Effector memory CD8-positive, alpha-beta T cell (primary cell): Measurements from ENCODE around the gene SBF2.
"Not testable (repeated sequence)": the region's sequence is repeated elsewhere in the genome, so short reads cannot be mapped to it uniquely, and the experiment has no call there.

Experiments used
- ATAC-seq: fragments of 150-1000 bp; cut with Tn5 transposase; replicated peaks from 2 replicates; pipeline ENCODE4 v1.10.0; 2021; ENCODE audit warnings: mild to moderate bottlenecking, moderate library complexity
- DNase-seq, 3 experiments: peaks; one replicate each; pipeline ENCODE4 v3.0.0; 2021
- H3K27ac Mint-ChIP-seq, 2 donors: one replicate each; pipeline ENCODE4 v1.8.0; 2022; ENCODE audit warnings: mild to moderate bottlenecking in 2 of 2, mixed read lengths in 2 of 2, moderate library complexity in 2 of 2
- H3K27me3 Mint-ChIP-seq, 2 donors: one replicate each; pipeline ENCODE4 v1.8.0; 2022; ENCODE audit warnings: mixed read lengths in 2 of 2
- H3K36me3 Mint-ChIP-seq: one replicate; pipeline ENCODE4 v1.8.0; 2022; ENCODE audit warnings: mild to moderate bottlenecking, moderate library complexity, mixed read lengths; ENCODE audit not compliant: insufficient read depth
- H3K4me1 Mint-ChIP-seq, 2 donors: one replicate each; pipeline ENCODE4 v1.8.0; 2022; ENCODE audit warnings: low read depth in 2 of 2, mixed read lengths in 2 of 2
- H3K4me3 Mint-ChIP-seq, 2 donors: one replicate each; pipeline ENCODE4 v1.8.0; 2022; ENCODE audit warnings: mild to moderate bottlenecking in 2 of 2, mixed read lengths in 2 of 2, moderate library complexity in 2 of 2
- H3K9me3 Mint-ChIP-seq, 2 donors: one replicate each; pipeline ENCODE4 v1.8.0; 2022; ENCODE audit warnings: mixed read lengths in 2 of 2

Gene SBF2

GRCh38 chr11:9756878-9757277 lies 537.1 kb downstream of the SBF2 start:
- Mint-ChIP-seq H3K4me3 (peak overlapping the region in 1 of 2 donors; percentile 19), H3K36me3 (no peaks in the 10 kb centered on the region), H3K27ac (peak overlapping the region in 1 of 2 donors; percentile 89), H3K27me3 (no peaks in the 10 kb centered on the region), H3K9me3 (no peaks in the 10 kb centered on the region), H3K4me1 (peaks cover 19% of the 10 kb centered on the region in 2 donors)
- DNase-seq (no peak), ATAC-seq (no peak)

DNA sequence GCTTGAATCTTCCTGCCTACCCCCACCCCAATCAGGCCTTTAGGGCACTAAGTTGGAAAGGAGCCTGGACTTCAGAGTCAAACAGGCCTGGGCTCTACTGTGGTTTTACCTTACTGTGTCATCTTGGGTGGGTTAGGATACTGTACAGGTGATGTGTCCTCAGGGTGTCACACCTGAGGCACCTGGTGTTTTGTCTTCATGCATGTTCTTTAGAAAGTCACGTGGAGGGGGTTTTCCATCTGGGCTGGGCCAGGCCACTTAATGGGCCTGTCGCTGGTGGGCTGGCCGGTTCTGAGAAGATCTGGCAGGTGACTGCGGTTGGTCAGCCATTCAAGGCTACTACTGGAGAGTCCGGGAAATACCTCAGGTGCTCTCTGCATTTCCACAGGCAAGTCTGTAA lies 537.6 kb downstream of the SBF2 start:
- H3K4me3 Mint-ChIP-seq = peak overlapping the region in 1 of 2 donors; percentile 19
- H3K27ac Mint-ChIP-seq = peak overlapping the region in 1 of 2 donors; percentile 30
- peaks cover 19% of the 10 kb centered on the region in 2 donors for H3K4me1 Mint-ChIP-seq

DNA sequence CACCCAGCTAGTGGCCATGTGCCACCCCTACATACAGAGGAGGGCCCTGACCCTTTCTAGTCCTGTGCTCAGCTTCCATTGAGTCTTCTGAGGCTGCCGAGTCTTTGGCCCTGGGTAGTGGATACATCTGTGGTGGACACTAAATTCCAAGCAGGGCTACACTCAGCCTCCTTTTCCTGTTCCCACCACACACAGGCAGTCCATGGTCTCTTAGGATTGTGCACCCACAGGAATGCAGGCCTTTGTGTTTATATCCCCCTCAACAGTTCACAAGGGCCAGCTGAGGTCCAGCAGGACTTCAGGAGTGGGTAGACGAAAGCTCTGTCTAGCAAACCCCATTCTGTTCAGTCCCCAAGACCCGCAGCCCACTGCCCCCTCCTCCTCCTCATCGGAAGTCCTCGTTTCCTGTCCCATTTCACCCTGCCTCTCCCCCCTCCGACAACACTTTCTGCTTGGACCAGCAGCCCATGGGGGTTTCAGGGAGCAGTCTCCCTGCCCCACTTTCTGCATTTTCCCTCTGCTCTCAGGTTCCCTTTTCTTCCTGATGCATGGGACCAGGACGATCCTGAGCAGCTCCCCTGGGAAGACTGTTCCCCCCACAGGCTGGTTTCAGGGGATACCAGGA lies 538.3 kb downstream of the SBF2 start:
- Mint-ChIP-seq H3K4me3 (no peak overlapping the region), H3K4me1 (peaks cover 19% of the 10 kb centered on the region in 2 donors), H3K27ac (no peak overlapping the region), H3K36me3 (no peaks in the 10 kb centered on the region), H3K9me3 (no peaks in the 10 kb centered on the region), H3K27me3 (no peaks in the 10 kb centered on the region)
- ATAC-seq (no peak), DNase-seq (no peak)

More for the DNA sequence above, 537.6 kb downstream of the SBF2 start:
- no peaks in the 10 kb centered on the region for H3K27me3 Mint-ChIP-seq
- H3K9me3 Mint-ChIP-seq = no peaks in the 10 kb centered on the region
- H3K36me3 Mint-ChIP-seq = no peaks in the 10 kb centered on the region
- ATAC-seq (no peak), DNase-seq (no peak)

- DNase-seq (no peak), ATAC-seq (no peak)
- Mint-ChIP-seq H3K4me3 (no peak overlapping the region), H3K9me3 (no peaks in the 10 kb centered on the region), H3K4me1 (peaks cover 10 to 11% of the 10 kb centered on the region in 2 donors), H3K27ac (peak overlapping the region in 1 of 2 donors; percentile 7), H3K36me3 (no peaks in the 10 kb centered on the region), H3K27me3 (no peaks in the 10 kb centered on the region)
Observed at GRCh38 chr11:9754010-9754471, 540.0 kb downstream of the SBF2 start.

- H3K4me1 Mint-ChIP-seq = peaks cover 7 to 12% of the 10 kb centered on the region in 2 donors
Observed at GRCh38 chr11:9753021-9753420, 541.0 kb downstream of the SBF2 start.

DNA sequence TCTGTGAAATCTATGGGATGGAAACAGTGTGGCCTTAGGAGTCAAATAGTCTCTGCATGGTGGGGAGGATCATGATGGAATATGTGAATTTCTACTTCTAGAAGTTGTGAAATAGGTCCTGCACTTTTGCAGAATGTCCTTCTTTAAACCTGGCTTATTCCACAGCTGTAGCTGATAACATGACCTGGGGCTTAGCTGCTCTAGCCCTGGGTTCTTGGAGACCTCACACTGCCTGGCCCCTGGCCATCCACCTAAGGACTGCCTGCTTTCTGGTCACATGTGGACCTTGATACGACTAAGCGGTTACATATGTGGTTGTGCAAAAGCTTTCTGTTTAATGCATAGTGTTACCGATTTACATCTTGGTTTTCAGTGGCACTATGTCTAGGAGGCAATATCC lies 541.9 kb downstream of the SBF2 start:
- no peak overlapping the region for H3K27ac Mint-ChIP-seq
- DNase-seq = no peak
- ATAC-seq = no peak
- no peaks in the 10 kb centered on the region for H3K27me3 Mint-ChIP-seq
- no peaks in the 10 kb centered on the region for H3K9me3 Mint-ChIP-seq
- H3K4me1 Mint-ChIP-seq = peaks cover 4 to 9% of the 10 kb centered on the region in 2 donors
- no peak overlapping the region for H3K4me3 Mint-ChIP-seq
- H3K36me3 Mint-ChIP-seq = no peaks in the 10 kb centered on the region

More at GRCh38 chr11:9753021-9753420, 541.0 kb downstream of the SBF2 start:
- no peaks in the 10 kb centered on the region for H3K27me3 Mint-ChIP-seq
- no peak overlapping the region for H3K4me3 Mint-ChIP-seq
- no peaks in the 10 kb centered on the region for H3K9me3 Mint-ChIP-seq
- DNase-seq (no peak), ATAC-seq (no peak)
- H3K27ac Mint-ChIP-seq = no peak overlapping the region
- no peaks in the 10 kb centered on the region for H3K36me3 Mint-ChIP-seq

DNA sequence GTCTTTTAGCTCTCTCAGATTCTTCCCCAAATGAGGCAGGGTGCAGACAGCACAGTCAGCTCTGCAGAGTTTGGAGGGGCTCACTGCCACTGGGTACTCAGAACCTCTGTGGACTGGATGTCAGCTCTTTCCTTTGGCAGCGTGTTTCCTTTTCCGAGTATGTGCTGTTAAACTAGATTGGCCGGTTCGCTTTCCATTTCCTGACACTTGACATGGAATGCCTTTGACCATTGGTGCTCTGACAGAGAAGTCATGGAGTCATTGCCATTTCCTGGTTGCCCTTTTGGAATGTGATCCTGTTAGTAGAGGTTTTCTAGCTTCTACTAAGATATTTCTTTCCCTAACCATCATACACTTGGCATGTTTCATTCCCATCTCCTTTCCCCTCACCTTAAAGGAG lies 543.5 kb downstream of the SBF2 start:
- H3K4me1 Mint-ChIP-seq = peaks cover 0 to 6% of the 10 kb centered on the region in 2 donors
- H3K9me3 Mint-ChIP-seq = no peaks in the 10 kb centered on the region
- no peaks in the 10 kb centered on the region for H3K36me3 Mint-ChIP-seq
- H3K27ac Mint-ChIP-seq = no peak overlapping the region
- no peaks in the 10 kb centered on the region for H3K27me3 Mint-ChIP-seq
- ATAC-seq = no peak
- no peak overlapping the region for H3K4me3 Mint-ChIP-seq
- DNase-seq = no peak

DNA sequence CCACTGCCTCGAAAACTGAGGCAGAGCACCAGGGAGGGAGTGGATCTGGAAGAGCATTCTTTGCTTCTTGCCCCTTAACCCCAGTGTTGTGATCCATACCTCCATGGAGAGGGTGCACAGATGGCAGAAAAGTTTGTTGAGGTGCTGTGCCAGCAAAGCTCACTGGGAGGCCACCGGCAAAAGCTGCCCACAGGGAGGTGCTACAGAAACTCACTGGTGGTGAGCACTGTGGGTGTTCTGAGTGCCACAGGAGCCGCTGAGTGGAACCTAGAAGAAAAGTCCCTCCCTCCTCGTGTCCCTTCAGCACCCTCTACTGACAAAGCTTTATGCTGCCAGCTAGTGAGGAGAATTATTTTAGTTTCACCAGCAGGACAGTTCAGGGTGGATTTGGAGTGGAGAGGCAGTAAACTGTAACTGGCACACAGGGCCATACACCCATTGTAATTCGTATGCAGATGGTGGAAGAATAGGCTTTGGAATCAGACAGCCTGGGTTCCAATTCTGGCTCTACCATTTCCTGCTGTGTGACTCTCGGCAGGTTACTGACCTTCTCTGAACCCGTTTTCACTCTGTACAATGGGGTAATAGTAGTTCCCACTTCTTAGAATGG lies 545.6 kb downstream of the SBF2 start:
- Mint-ChIP-seq H3K27ac (peak overlapping the region in 1 of 2 donors; percentile 56), H3K4me1 (peaks cover 0 to 6% of the 10 kb centered on the region in 2 donors), H3K9me3 (no peaks in the 10 kb centered on the region), H3K27me3 (no peaks in the 10 kb centered on the region), H3K36me3 (peaks cover 3% of the 10 kb centered on the region), H3K4me3 (no peak overlapping the region)
- peak; percentile 98 for ATAC-seq
- DNase-seq = peak; percentile 32 to 43 (median 38)

DNA sequence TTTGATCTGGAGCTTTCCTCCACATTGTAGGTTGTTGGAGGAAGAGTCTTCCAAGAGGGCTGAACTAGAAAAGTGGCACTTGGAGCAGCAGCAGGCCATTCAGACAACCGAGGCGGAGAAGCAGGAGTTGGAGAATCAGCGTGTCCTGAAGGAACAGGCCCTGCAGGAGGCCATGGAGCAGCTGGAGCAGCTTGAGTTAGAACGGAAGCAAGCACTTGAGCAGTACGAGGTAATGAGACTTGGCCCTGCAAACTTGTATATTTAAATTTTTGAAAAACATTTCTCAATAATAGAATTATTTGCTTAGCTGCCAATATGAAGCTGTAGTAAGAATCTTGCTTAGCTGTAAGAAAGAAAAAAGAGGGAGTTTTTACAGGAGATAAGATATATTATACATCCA lies 546.2 kb downstream of the SBF2 start:
- ATAC-seq (no peak), DNase-seq (no peak)
- Mint-ChIP-seq H3K27me3 (no peaks in the 10 kb centered on the region), H3K27ac (peak overlapping the region in 1 of 2 donors; percentile 56), H3K4me3 (no peak overlapping the region), H3K4me1 (peaks cover 0 to 6% of the 10 kb centered on the region in 2 donors), H3K9me3 (no peaks in the 10 kb centered on the region), H3K36me3 (peaks cover 3% of the 10 kb centered on the region)

DNA sequence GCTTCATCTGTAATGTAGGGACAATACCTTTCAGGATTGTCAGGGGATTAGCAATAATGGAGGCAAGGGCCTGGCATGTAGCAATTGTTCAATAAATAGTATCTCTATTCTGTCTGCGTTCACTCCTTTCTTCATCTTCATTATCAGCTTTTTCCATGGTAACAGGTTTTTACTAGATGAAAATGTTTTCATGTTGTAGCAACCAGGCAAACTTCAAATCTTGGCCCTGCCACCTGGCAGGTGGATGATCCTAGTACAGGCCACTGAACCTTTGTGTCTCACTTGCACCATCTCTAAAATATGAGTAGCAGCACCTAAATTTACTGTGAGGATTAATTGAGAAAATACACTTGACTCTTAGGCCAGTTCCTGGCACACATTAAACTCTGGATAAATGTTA lies 546.8 kb downstream of the SBF2 start:
- peaks cover 0 to 6% of the 10 kb centered on the region in 2 donors for H3K4me1 Mint-ChIP-seq
- H3K9me3 Mint-ChIP-seq = no peaks in the 10 kb centered on the region
- no peak for ATAC-seq
- no peak overlapping the region for H3K27ac Mint-ChIP-seq
- DNase-seq = no peak
- peaks cover 3% of the 10 kb centered on the region for H3K36me3 Mint-ChIP-seq
- H3K27me3 Mint-ChIP-seq = no peaks in the 10 kb centered on the region
- no peak overlapping the region for H3K4me3 Mint-ChIP-seq

DNA sequence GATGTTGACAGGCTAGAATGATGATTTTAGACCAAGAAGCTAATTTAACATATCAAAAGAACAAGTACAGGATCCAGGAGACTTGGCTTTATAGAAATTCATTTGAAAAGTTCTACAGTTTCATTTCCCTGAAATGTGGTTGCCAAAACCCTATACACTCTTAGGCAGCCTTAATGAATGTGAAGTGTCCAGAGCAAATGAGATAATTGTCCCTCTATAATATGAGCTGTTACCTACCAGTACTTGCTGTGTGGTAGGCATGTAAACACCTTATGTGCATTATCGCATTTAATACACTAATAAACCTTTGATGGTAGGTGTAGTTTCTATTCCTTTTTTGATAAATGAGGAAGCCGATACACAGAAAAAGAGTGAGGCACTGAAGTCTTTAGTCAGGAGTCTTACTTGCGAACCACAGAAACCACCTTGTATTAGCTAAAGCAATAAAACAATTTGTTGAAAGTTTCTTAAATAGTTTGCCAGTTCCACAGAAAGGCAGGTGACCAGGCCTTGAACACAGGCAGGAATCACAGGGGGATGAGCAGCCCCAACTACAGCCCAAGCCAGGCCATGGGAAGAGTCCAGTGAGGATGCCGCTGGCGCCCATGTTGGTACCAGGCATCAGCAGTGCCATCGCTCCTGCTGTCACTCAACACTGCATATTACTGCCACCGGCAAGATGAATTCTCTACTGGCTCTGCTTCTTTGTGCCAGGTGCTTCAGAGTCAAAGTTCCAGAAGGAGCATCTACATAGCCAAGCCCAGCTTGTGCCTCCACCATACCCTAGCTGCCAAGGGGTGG lies 548.4 kb downstream of the SBF2 start:
- peaks cover 3% of the 10 kb centered on the region for H3K36me3 Mint-ChIP-seq
- no peak overlapping the region for H3K27ac Mint-ChIP-seq
- ATAC-seq (no peak), DNase-seq (no peak)
- no peaks in the 10 kb centered on the region for H3K27me3 Mint-ChIP-seq
- H3K4me3 Mint-ChIP-seq = no peak overlapping the region
- H3K9me3 Mint-ChIP-seq = no peaks in the 10 kb centered on the region
- peaks cover 0 to 6% of the 10 kb centered on the region in 2 donors for H3K4me1 Mint-ChIP-seq

DNA sequence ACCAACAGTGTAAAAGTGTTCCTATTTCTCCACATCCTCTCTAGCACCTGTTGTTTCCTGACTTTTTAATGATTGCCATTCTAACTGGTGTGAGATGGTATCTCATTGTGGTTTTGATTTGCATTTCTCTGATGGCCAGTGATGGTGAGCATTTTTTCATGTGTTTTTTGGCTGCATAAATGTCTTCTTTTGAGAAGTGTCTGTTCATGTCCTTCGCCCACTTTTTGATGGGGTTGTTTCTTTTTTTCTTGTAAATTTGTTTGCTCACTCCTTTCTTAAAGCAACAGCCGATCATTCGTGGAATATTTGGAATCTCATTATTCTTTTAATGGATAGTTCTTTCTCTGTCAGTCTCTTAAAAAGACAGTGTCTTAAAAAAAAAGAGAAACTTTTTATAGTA lies 550.5 kb downstream of the SBF2 start:
- not testable (repeated sequence) for H3K36me3 Mint-ChIP-seq, H3K4me1 Mint-ChIP-seq, ATAC-seq, H3K27me3 Mint-ChIP-seq, H3K9me3 Mint-ChIP-seq, DNase-seq, H3K4me3 Mint-ChIP-seq, H3K27ac Mint-ChIP-seq

GRCh38 chr11:9741260-9741659 lies 552.8 kb downstream of the SBF2 start:
- no peaks in the 10 kb centered on the region for H3K4me1 Mint-ChIP-seq
- peaks cover 5 to 7% of the 10 kb centered on the region in 2 donors for H3K9me3 Mint-ChIP-seq
- H3K36me3 Mint-ChIP-seq = peaks cover 7% of the 10 kb centered on the region
- ATAC-seq (no peak), DNase-seq (no peak)
- no peaks in the 10 kb centered on the region for H3K27me3 Mint-ChIP-seq
- peak overlapping the region in 1 of 2 donors; percentile 12 for H3K27ac Mint-ChIP-seq
- no peak overlapping the region for H3K4me3 Mint-ChIP-seq
